ENCODE results near the gene TMCC2. TPM values are rescaled to one million over a fixed set of nuclear protein-coding genes. Genes with fewer than 3 reads are reported as not detected.
"Not testable (repeated sequence)": the region's sequence is repeated elsewhere in the genome, so short reads cannot be mapped to it uniquely, and the experiment has no call there.

TMCC2 gene
- total RNA-seq, 4 donors from 2014 or later: 2.4 to 6.1 (median 5.3) TPM

DNA sequence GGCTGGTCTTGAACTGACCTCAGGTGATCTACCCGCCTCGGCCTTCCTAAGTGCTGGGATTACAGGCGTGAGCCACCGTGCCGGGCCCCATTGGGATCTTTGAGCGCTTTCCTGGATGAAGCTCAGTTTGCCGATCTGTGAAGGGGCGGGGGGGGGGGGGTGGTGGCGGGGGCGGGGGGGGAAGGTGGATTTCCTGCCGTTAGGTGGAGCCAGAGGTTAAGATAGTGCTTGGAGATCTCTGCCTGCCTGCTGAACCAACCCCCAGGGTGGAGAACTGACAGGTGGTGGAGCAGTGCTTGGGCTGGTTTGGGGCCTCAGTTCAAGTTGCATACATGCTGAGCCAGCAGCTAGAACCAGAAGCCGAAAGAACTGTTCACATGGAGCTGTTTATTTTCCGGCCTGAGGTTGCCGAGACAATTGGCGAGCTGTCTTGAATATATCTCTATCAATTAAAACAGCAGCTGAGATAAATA is 1.7 kb downstream of the TMCC2 start:
- Histone ChIP-seq H3K4me3 (peak overlapping the region; percentile 30 to 50), H3K4me1 (peaks cover 0 to 5% of the 10 kb centered on the region in 2 donors), H3K36me3 (no peaks in the 10 kb centered on the region), H3K9me3 (no peaks in the 10 kb centered on the region), H3K27me3 (no peaks in the 10 kb centered on the region), H3K27ac (peak overlapping the region; percentile 65 to 75)
- TF ChIP-seq, protein P1, sequence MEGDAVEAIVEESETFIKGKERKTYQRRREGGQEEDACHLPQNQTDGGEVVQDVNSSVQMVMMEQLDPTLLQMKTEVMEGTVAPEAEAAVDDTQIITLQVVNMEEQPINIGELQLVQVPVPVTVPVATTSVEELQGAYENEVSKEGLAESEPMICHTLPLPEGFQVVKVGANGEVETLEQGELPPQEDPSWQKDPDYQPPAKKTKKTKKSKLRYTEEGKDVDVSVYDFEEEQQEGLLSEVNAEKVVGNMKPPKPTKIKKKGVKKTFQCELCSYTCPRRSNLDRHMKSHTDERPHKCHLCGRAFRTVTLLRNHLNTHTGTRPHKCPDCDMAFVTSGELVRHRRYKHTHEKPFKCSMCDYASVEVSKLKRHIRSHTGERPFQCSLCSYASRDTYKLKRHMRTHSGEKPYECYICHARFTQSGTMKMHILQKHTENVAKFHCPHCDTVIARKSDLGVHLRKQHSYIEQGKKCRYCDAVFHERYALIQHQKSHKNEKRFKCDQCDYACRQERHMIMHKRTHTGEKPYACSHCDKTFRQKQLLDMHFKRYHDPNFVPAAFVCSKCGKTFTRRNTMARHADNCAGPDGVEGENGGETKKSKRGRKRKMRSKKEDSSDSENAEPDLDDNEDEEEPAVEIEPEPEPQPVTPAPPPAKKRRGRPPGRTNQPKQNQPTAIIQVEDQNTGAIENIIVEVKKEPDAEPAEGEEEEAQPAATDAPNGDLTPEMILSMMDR (IDR thresholded peaks at IDR 0.05): peak in 3 of 4 experiments; percentile 22 to 42 (median 25)
- no peak for TF ChIP-seq POLR2A (IDR thresholded peaks at IDR 0.05)
- intact Hi-C loops (cut with DNase I; ENCODE audit: low total_unique reads): no loop called here
- DNase-seq: peak; percentile 55 to 73

DNA sequence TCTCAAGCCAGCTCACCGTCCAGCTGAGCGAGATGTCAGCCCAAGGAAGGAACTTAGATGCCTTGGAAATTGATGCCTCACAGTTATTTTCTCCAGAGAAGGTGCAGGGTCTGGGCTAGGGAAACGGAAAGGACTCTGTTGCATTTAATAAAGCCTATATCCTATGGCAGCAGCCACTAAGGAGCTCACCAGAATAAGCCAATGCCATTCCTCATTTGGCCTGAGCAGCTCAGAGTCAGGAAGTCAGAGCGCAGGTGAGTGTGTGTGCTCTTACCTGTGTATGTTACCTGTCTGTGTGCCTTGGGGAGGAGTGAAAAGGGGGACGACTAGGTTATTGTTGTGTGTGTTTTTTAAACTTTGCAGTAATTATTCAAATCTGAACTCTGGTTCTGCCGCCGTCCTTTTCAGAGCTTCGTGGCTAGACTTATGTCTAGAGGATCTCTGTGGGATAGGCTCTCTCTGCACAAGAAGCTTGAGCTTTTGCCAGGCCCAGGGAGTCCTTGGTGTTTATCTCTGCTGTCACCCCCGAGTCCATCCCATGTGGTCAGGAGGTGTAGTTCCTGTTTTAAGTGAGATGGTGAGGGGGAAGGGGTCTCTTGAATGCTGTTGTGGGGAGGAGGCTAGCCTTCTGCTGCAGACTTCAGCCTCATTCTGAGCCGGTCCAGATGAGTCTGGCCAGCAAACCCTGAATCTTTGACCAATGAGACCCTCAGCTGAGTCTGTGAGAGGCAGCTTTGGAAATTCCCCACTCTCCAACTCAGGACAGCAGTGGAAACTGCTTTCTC is 2.4 kb downstream of the TMCC2 start:
- no peaks in the 10 kb centered on the region for H3K36me3 ChIP-seq
- H3K9me3 ChIP-seq: no peaks in the 10 kb centered on the region
- no peak for DNase-seq
- intact Hi-C loops (cut with DNase I; ENCODE audit: low total_unique reads): no loop called here
- peak overlapping the region in 1 of 2 donors; percentile 50 for H3K4me3 ChIP-seq
- H3K27me3 ChIP-seq: no peaks in the 10 kb centered on the region
- H3K4me1 ChIP-seq: peaks cover 0 to 5% of the 10 kb centered on the region in 2 donors
- TF ChIP-seq, protein P1 (IDR thresholded peaks at IDR 0.05): no peak
- no peak for TF ChIP-seq POLR2A (IDR thresholded peaks at IDR 0.05)
- peak overlapping the region; percentile 65 to 75 for H3K27ac ChIP-seq

DNA sequence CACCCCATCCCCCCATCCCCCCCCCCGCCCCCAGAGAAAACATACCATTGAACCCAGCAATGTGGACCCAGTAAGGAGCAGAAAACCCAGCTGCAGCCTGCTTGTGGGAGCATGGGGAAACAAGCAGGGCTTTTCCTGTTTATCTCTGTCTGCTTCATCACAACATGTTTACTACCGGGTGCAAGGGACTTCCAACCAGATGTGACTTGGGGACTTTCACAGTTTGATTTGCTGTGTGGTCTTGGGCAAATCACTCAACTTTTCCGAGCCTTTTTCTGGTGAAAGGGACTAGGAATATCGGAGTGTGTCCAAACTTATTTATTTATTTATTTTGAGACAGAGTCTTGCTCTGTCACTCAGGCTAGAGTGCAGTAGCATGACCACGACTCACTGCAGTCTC is 3.2 kb downstream of the TMCC2 start:
- H3K4me1 ChIP-seq: peaks cover 0 to 5% of the 10 kb centered on the region in 2 donors
- no peak overlapping the region for H3K4me3 ChIP-seq
- intact Hi-C loops (cut with DNase I; ENCODE audit: low total_unique reads): no loop called here
- TF ChIP-seq, protein P1 (IDR thresholded peaks at IDR 0.05): no peak
- TF ChIP-seq POLR2A (IDR thresholded peaks at IDR 0.05): no peak
- H3K36me3 ChIP-seq: no peaks in the 10 kb centered on the region
- H3K9me3 ChIP-seq: no peaks in the 10 kb centered on the region
- H3K27ac ChIP-seq: no peak overlapping the region
- DNase-seq: no peak
- H3K27me3 ChIP-seq: no peaks in the 10 kb centered on the region

DNA sequence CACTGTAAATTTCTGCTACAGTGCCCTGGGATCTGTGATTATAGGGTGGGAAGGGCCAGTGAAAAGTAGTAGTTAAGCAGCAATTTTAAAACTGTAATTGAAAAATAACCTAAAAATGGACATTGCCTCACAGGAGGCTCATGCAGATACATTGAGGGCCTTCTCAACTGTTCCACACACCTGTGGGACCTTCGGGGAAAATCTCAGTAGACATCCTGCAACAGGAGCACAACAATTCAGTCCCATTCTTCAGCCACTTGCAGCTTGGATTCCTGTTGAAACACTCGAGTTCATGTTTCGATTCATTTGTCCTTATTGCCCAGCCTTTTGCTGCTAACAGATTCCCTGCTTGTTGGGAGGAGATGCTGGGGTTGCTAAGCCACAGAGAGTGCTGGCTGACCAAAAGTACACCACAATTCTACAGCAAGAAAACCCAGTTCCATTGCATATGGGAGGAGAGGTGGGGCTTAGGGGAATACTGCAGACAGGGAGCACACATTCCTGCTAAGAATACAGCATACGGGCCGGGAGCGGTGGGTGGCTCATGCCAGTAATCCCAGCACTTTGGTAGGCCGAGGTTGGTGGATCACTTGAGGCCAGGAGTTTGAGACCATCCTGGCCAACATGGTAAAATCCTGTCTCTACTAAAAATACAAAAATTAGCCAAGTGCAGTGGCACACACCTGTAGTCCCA is 4.5 kb downstream of the TMCC2 start:
- H3K27me3 ChIP-seq: no peaks in the 10 kb centered on the region
- no peak overlapping the region for H3K27ac ChIP-seq
- intact Hi-C loops (cut with DNase I; ENCODE audit: low total_unique reads): no loop called here
- no peaks in the 10 kb centered on the region for H3K36me3 ChIP-seq
- H3K4me3 ChIP-seq: no peak overlapping the region
- DNase-seq: no peak
- TF ChIP-seq POLR2A (IDR thresholded peaks at IDR 0.05): no peak
- TF ChIP-seq, protein P1 (IDR thresholded peaks at IDR 0.05): no peak
- peaks cover 0 to 5% of the 10 kb centered on the region in 2 donors for H3K4me1 ChIP-seq
- H3K9me3 ChIP-seq: no peaks in the 10 kb centered on the region

DNA sequence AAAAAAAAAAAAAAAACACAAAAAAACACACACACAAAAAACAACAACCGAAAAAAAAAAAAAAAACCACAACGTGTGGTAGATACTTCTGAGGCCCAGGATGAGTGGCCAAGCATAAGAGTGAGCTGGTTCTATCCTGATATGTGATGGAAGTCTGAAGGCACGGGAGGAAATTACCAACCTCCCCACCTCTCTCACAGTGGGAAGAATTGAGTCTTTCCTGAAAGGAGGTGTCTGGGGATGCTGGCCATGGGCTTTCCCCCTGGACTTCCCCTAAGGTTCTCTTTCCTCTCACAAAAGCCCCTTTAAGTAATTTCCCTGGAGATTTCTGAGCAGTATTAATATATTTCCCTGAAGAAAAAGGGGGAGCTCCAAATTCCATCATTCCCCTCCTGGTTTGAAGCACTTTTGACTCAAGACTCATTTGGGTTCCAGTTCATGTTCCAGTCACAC is 5.2 kb downstream of the TMCC2 start:
- Histone ChIP-seq H3K36me3 (no peaks in the 10 kb centered on the region), H3K9me3 (no peaks in the 10 kb centered on the region), H3K4me3 (no peak overlapping the region), H3K4me1 (peaks cover 0 to 5% of the 10 kb centered on the region in 2 donors), H3K27me3 (no peaks in the 10 kb centered on the region), H3K27ac (no peak overlapping the region)
- DNase-seq: no peak
- TF ChIP-seq, protein P1 (IDR thresholded peaks at IDR 0.05): no peak
- intact Hi-C loops (cut with DNase I; ENCODE audit: low total_unique reads): no loop called here

DNA sequence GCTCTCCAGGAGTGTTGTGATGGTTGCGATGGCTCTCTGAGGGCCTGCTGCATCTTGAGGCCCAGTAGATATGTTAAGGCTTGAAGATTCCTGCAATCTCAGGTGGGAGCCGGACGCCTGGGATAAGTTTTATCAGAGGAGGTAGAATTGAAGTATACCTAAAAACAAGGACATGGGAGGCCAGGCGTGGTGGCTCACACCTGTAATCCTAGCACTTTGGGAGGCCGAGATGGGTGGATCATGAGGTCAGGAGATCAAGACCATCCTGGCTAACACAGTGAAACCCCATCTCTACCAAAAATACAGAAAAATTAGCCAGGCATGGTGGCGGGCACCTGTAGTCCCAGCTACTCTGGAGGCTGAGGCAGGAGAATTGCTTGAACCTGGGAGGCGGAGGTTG is 6.2 kb downstream of the TMCC2 start:
- intact Hi-C loops (cut with DNase I; ENCODE audit: low total_unique reads); H3K9me3 ChIP-seq; H3K4me3 ChIP-seq; H3K36me3 ChIP-seq; DNase-seq; H3K27me3 ChIP-seq; H3K4me1 ChIP-seq; H3K27ac ChIP-seq: not testable (repeated sequence)

Measured in uterus (tissue), 4 donors.